Naive thymus-derived CD4-positive, alpha-beta T cell (primary cell): ENCODE measurements around the gene PKNOX2. TPM values are rescaled to one million over a fixed set of nuclear protein-coding genes. Genes with fewer than 3 reads are reported as not detected.

ENCODE experiments used
- ATAC-seq: fragments of 150-1000 bp; cut with Tn5 transposase; 2 replicates; pipeline ENCODE4 v1.10.0; 2021; ENCODE audit warnings: mild to moderate bottlenecking, moderate library complexity
- CTCF ChIA-PET: fragments of 350-600 bp; sonication (Branson Sonifier 250); formaldehyde crosslinking; loops from one replicate; lab custom pipeline; 2021; ENCODE audit warnings: antibody characterized with exemption; lab: Charles Lee
- POLR2A ChIA-PET: fragments of 350-600 bp; sonication (Branson Sonifier 250); formaldehyde crosslinking; loops from one replicate; lab custom pipeline; 2021; ENCODE audit warnings: antibody characterized with exemption, inconsistent platforms; lab: Charles Lee
- DNase-seq, 9 donors: peaks; one replicate each; pipeline versions ENCODE4 v3.0.0 to v3.0.0-alpha.2; 2020 to 2022; ENCODE audit warnings: mixed read lengths in 1 of 9
- H3K27ac ChIP-seq: one replicate; pipeline ENCODE4 v1.7.0; 2013; ENCODE audit warnings: mild to moderate bottlenecking, low read depth, low read length, moderate library complexity
- H3K27me3 ChIP-seq, 2 donors: one replicate each; pipeline ENCODE4 v1.7.0; 2013; ENCODE audit warnings: low read length in 2 of 2, mild to moderate bottlenecking in 2 of 2, moderate library complexity in 2 of 2; ENCODE audit not compliant: control insufficient read depth in 2 of 2, insufficient read depth in 2 of 2
- H3K36me3 ChIP-seq, 3 experiments: 1 replicate in 2 of 3; 2 replicates in 1 of 3; pipeline ENCODE4 v1.7.0; 2013; ENCODE audit warnings: low read length in 3 of 3, mild to moderate bottlenecking in 3 of 3, moderate library complexity in 1 of 3; ENCODE audit not compliant: insufficient read depth in 3 of 3, control insufficient read depth in 2 of 3
- H3K4me1 ChIP-seq, 2 donors: one replicate each; pipeline ENCODE4 v1.7.0; 2013; ENCODE audit warnings: low read length in 2 of 2, mild to moderate bottlenecking in 2 of 2, moderate library complexity in 1 of 2; ENCODE audit not compliant: control insufficient read depth in 2 of 2, insufficient read depth in 2 of 2
- H3K4me3 ChIP-seq: 2 replicates; pipeline ENCODE4 v1.7.0; 2013; ENCODE audit warnings: mild to moderate bottlenecking, low read length
- H3K9me3 ChIP-seq, 3 experiments: 1 replicate in 2 of 3; 2 replicates in 1 of 3; pipeline ENCODE4 v1.7.0; 2013; ENCODE audit warnings: low read length in 3 of 3; ENCODE audit not compliant: control insufficient read depth in 2 of 3
- H3K27ac Mint-ChIP-seq, 9 donors: one replicate each; pipeline ENCODE4 v1.8.0; 2020 to 2022; ENCODE audit warnings: mixed read lengths in 9 of 9, mild to moderate bottlenecking in 8 of 9, moderate library complexity in 5 of 9, inconsistent platforms in 2 of 9
- H3K27me3 Mint-ChIP-seq, 5 donors: one replicate each; pipeline ENCODE4 v1.8.0; 2021 to 2022; ENCODE audit warnings: mixed read lengths in 5 of 5, mild to moderate bottlenecking in 1 of 5
- H3K36me3 Mint-ChIP-seq, 5 donors: one replicate each; pipeline ENCODE4 v1.8.0; 2020 to 2022; ENCODE audit warnings: mixed read lengths in 5 of 5, mild to moderate bottlenecking in 3 of 5, inconsistent platforms in 1 of 5
- H3K4me1 Mint-ChIP-seq, 7 donors: one replicate each; pipeline ENCODE4 v1.8.0; 2020 to 2022; ENCODE audit warnings: mixed read lengths in 7 of 7, mild to moderate bottlenecking in 3 of 7, inconsistent platforms in 1 of 7
- H3K4me3 Mint-ChIP-seq, 10 donors: one replicate each; pipeline ENCODE4 v1.8.0; 2020 to 2022; ENCODE audit warnings: mild to moderate bottlenecking in 10 of 10, mixed read lengths in 10 of 10, moderate library complexity in 6 of 10, inconsistent platforms in 2 of 10
- H3K9me3 Mint-ChIP-seq, 11 donors: one replicate each; pipeline ENCODE4 v1.8.0; 2020 to 2022; ENCODE audit warnings: mixed read lengths in 11 of 11, mild to moderate bottlenecking in 4 of 11, inconsistent platforms in 1 of 11, moderate library complexity in 1 of 11
- intact Hi-C, 2 donors: fragments of 100-400 bp; cut with micrococcal nuclease; formaldehyde crosslinking; loops; one replicate each; pipeline ENCODE4 v1.15.1; 2023
- polyA plus RNA-seq, 2 donors: library from polyadenylated mRNA; unstranded; fragments of 300-500 nt; fragmentation: Illumina TruSeq; gene quantifications; one replicate each; pipeline ENCODE4 v1.2.3, GENCODE V29; 2021
- total RNA-seq, 6 experiments: library from RNA in 5 of 6; stranded (reverse) in 5 of 6; gene quantifications; 1 replicate in 5 of 6; 2 replicates in 1 of 6; pipeline ENCODE4 v1.2.3 and lab custom pipeline; 2021 to 2026

PKNOX2 gene
- total and polyA plus RNA-seq, 7 experiments from 2014 or later: not detected

DNA sequence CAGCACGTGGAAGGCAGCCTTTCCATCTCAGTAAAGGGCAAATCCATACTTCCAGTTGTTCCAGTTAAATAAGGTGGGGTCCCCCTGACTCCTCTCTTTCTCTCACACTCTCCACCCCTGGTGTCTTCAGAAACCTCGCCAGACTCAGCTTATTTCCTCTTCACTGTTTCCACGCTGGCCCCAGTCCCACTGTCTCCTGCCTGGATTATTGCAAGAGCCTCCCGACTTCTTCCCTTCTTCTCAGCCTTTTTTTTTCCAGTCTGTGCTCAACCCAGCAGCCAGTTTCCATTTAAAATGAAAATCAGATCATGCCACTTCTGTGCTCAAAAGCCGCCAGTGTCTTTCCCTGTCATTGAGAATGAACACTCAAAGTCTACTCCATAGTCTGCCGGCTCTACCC, 131.4 kb downstream of the PKNOX2 start:
- intact Hi-C loops: no loop called here
- no peaks in the 10 kb centered on the region for H3K36me3 ChIP-seq
- no peak overlapping the region for H3K4me3 ChIP-seq
- ChIA-PET POLR2A (no interaction called here), CTCF (no interaction called here)
- no peaks in the 10 kb centered on the region for H3K27me3 ChIP-seq
- H3K27ac ChIP-seq: no peak overlapping the region
- DNase-seq (no peak), ATAC-seq (no peak)
- Mint-ChIP-seq H3K4me3 (no peak overlapping the region), H3K27ac (no peak overlapping the region), H3K27me3 (peaks cover 3 to 32% (median 21%) of the 10 kb centered on the region in 5 donors), H3K36me3 (no peaks in the 10 kb centered on the region), H3K4me1 (no peaks in the 10 kb centered on the region), H3K9me3 (no peaks in the 10 kb centered on the region)
- H3K9me3 ChIP-seq: no peaks in the 10 kb centered on the region
- H3K4me1 ChIP-seq: no peaks in the 10 kb centered on the region

- Mint-ChIP-seq H3K27me3 (peaks cover 3 to 26% (median 15%) of the 10 kb centered on the region in 5 donors), H3K4me3 (no peak overlapping the region), H3K27ac (no peak overlapping the region), H3K4me1 (no peaks in the 10 kb centered on the region), H3K9me3 (no peaks in the 10 kb centered on the region), H3K36me3 (no peaks in the 10 kb centered on the region)
- DNase-seq: no peak
- POLR2A ChIA-PET: no interaction called here
- no peaks in the 10 kb centered on the region for H3K9me3 ChIP-seq
- CTCF ChIA-PET: interaction anchor here (0.6 kb wide), 1 partner anchor 461 kb away, joined by 7 read pairs; no protein-coding TSS in a partner anchor
- no peaks in the 10 kb centered on the region for H3K27me3 ChIP-seq
- H3K27ac ChIP-seq: no peak overlapping the region
- intact Hi-C loops: no loop called here
- no peak for ATAC-seq
- H3K36me3 ChIP-seq: no peaks in the 10 kb centered on the region
- H3K4me1 ChIP-seq: no peaks in the 10 kb centered on the region
- H3K4me3 ChIP-seq: no peak overlapping the region
Observed at GRCh38 chr11:125297346-125297915, 132.9 kb downstream of the PKNOX2 start.

- no peaks in the 10 kb centered on the region for H3K9me3 Mint-ChIP-seq
- ChIA-PET CTCF (no interaction called here), POLR2A (no interaction called here)
- H3K36me3 ChIP-seq: no peaks in the 10 kb centered on the region
- H3K27me3 ChIP-seq: no peaks in the 10 kb centered on the region
- H3K4me1 Mint-ChIP-seq: no peaks in the 10 kb centered on the region
- no peak overlapping the region for H3K4me3 Mint-ChIP-seq
- peaks cover 3 to 22% (median 10%) of the 10 kb centered on the region in 5 donors for H3K27me3 Mint-ChIP-seq
- ATAC-seq (no peak), DNase-seq (no peak)
- no peak overlapping the region for H3K27ac ChIP-seq
- no peaks in the 10 kb centered on the region for H3K9me3 ChIP-seq
- no peak overlapping the region for H3K4me3 ChIP-seq
- H3K36me3 Mint-ChIP-seq: no peaks in the 10 kb centered on the region
- intact Hi-C loops: no loop called here
- H3K27ac Mint-ChIP-seq: no peak overlapping the region
- H3K4me1 ChIP-seq: no peaks in the 10 kb centered on the region
Observed at GRCh38 chr11:125299061-125299615, 134.6 kb downstream of the PKNOX2 start.

DNA sequence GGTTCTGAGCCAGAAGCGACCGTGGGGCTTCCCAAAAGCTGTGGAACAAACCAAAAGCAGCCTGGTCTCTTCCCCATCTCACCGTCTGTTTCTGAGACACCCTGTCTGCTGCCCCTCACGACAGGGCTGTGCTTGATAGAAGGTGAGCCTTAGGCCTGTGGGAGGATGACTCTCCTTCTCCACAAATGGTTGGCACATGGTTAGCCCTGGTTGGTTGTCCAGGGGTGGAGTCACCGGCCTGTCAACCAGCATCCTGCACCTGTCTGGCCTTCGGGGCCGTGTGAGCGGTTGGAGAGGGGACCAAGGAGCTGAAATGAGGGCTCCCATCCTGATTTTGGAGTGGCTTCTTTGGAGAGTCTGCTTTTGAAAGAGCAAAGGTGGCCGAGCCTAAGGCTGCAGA, 135.3 kb downstream of the PKNOX2 start:
- H3K27me3 Mint-ChIP-seq: peaks cover 1 to 19% (median 4%) of the 10 kb centered on the region in 5 donors
- intact Hi-C loops: no loop called here
- Histone ChIP-seq H3K9me3 (no peaks in the 10 kb centered on the region), H3K4me1 (no peaks in the 10 kb centered on the region), H3K4me3 (no peak overlapping the region), H3K27ac (no peak overlapping the region), H3K27me3 (no peaks in the 10 kb centered on the region), H3K36me3 (no peaks in the 10 kb centered on the region)
- ChIA-PET POLR2A (no interaction called here), CTCF (no interaction called here)
- no peak overlapping the region for H3K27ac Mint-ChIP-seq
- peaks cover 0 to under 1% (median 0%) of the 10 kb centered on the region in 11 donors for H3K9me3 Mint-ChIP-seq
- DNase-seq: no peak
- H3K4me3 Mint-ChIP-seq: no peak overlapping the region
- H3K36me3 Mint-ChIP-seq: no peaks in the 10 kb centered on the region
- ATAC-seq: no peak
- no peaks in the 10 kb centered on the region for H3K4me1 Mint-ChIP-seq

- no peak for DNase-seq
- Mint-ChIP-seq H3K27me3 (peaks cover 0 to 12% (median 4%) of the 10 kb centered on the region in 5 donors), H3K9me3 (peaks cover 0 to 2% (median 0%) of the 10 kb centered on the region in 11 donors), H3K36me3 (no peaks in the 10 kb centered on the region), H3K4me1 (no peaks in the 10 kb centered on the region), H3K27ac (no peak overlapping the region), H3K4me3 (no peak overlapping the region)
- H3K27ac ChIP-seq: no peak overlapping the region
- ChIA-PET CTCF (no interaction called here), POLR2A (no interaction called here)
- no peaks in the 10 kb centered on the region for H3K9me3 ChIP-seq
- no peaks in the 10 kb centered on the region for H3K4me1 ChIP-seq
- H3K27me3 ChIP-seq: no peaks in the 10 kb centered on the region
- no peaks in the 10 kb centered on the region for H3K36me3 ChIP-seq
- no peak for ATAC-seq
- H3K4me3 ChIP-seq: no peak overlapping the region
- intact Hi-C loops: no loop called here
Observed at GRCh38 chr11:125300791-125301218, 136.3 kb downstream of the PKNOX2 start.

- DNase-seq (no peak), ATAC-seq (no peak)
- CTCF ChIA-PET: no interaction called here
- Mint-ChIP-seq H3K4me1 (no peaks in the 10 kb centered on the region), H3K9me3 (peaks cover 0 to 2% (median 0%) of the 10 kb centered on the region in 11 donors), H3K27me3 (peaks cover 0 to 7% (median 0%) of the 10 kb centered on the region in 5 donors), H3K27ac (no peak overlapping the region), H3K4me3 (no peak overlapping the region), H3K36me3 (no peaks in the 10 kb centered on the region)
- POLR2A ChIA-PET: no interaction called here
- Histone ChIP-seq H3K9me3 (no peaks in the 10 kb centered on the region), H3K4me1 (no peaks in the 10 kb centered on the region), H3K27ac (no peak overlapping the region), H3K4me3 (no peak overlapping the region), H3K36me3 (no peaks in the 10 kb centered on the region), H3K27me3 (no peaks in the 10 kb centered on the region)
- intact Hi-C loops: no loop called here
Observed at GRCh38 chr11:125301346-125301745, 136.8 kb downstream of the PKNOX2 start.

- Histone ChIP-seq H3K4me3 (no peak overlapping the region), H3K4me1 (no peaks in the 10 kb centered on the region), H3K36me3 (no peaks in the 10 kb centered on the region), H3K9me3 (no peaks in the 10 kb centered on the region), H3K27me3 (no peaks in the 10 kb centered on the region), H3K27ac (no peak overlapping the region)
- peaks cover 0 to 8% (median 5%) of the 10 kb centered on the region in 5 donors for H3K27me3 Mint-ChIP-seq
- H3K9me3 Mint-ChIP-seq: peaks cover 0 to 2% (median 0%) of the 10 kb centered on the region in 11 donors
- POLR2A ChIA-PET: no interaction called here
- no peaks in the 10 kb centered on the region for H3K4me1 Mint-ChIP-seq
- no peaks in the 10 kb centered on the region for H3K36me3 Mint-ChIP-seq
- intact Hi-C loops: no loop called here
- DNase-seq (no peak), ATAC-seq (no peak)
- no peak overlapping the region for H3K27ac Mint-ChIP-seq
- CTCF ChIA-PET: no interaction called here
- H3K4me3 Mint-ChIP-seq: no peak overlapping the region
Observed at GRCh38 chr11:125303186-125303585, 138.6 kb downstream of the PKNOX2 start.
